Smooth muscle cell (in vitro differentiated cells): ENCODE results near the gene HOMER2. TPM values are rescaled to one million over a fixed set of nuclear protein-coding genes. Genes with fewer than 3 reads are reported as not detected.

Source experiments
- DNase-seq: peaks from one replicate; lab custom pipeline; 2025; ENCODE audit not compliant: unreplicated experiment; lab: John Stamatoyannopoulos, UW
- H2AFZ ChIP-seq: fragments of 200-600 bp; sonication (generic); 2 replicates; pipeline ENCODE4 v1.6.0; 2016; ENCODE audit warnings: antibody characterized with exemption, low read depth, mild to moderate bottlenecking
- H3F3A ChIP-seq: fragments of 200-600 bp; sonication (generic); 2 replicates; pipeline ENCODE4 v1.6.0; 2017; ENCODE audit warnings: antibody characterized with exemption, low read depth
- H3K27ac ChIP-seq: fragments of 200-600 bp; sonication (generic); 2 replicates; pipeline ENCODE4 v1.5.1; 2016; ENCODE audit warnings: low read depth, mild to moderate bottlenecking
- H3K27me3 ChIP-seq: fragments of 200-600 bp; sonication (generic); 2 replicates; pipeline ENCODE4 v1.6.1; 2016; ENCODE audit warnings: low read depth, mild to moderate bottlenecking
- H3K36me3 ChIP-seq: fragments of 200-600 bp; sonication (generic); 2 replicates; pipeline ENCODE4 v1.5.1; 2016; ENCODE audit warnings: low read depth
- H3K4me1 ChIP-seq: fragments of 200-600 bp; sonication (generic); 2 replicates; pipeline ENCODE4 v1.5.1; 2016; ENCODE audit warnings: low read depth
- H3K4me2 ChIP-seq: fragments of 200-600 bp; sonication (generic); 2 replicates; pipeline ENCODE4 v1.6.0; 2016; ENCODE audit warnings: mild to moderate bottlenecking
- H3K4me3 ChIP-seq: fragments of 200-600 bp; sonication (generic); 2 replicates; pipeline ENCODE4 v1.5.1; 2016; ENCODE audit warnings: mild to moderate bottlenecking
- H3K79me2 ChIP-seq: fragments of 200-600 bp; sonication (generic); 2 replicates; pipeline ENCODE4 v1.6.0; 2016; ENCODE audit warnings: low read depth, mild to moderate bottlenecking
- H3K9ac ChIP-seq: fragments of 200-600 bp; sonication (generic); 2 replicates; pipeline ENCODE4 v1.6.0; 2016; ENCODE audit warnings: low read depth
- H3K9me3 ChIP-seq: fragments of 200-600 bp; sonication (generic); replicated peaks from 2 replicates; pipeline ENCODE4 v1.5.1; 2016; ENCODE audit warnings: low read depth
- H4K20me1 ChIP-seq: fragments of 200-600 bp; sonication (generic); 2 replicates; pipeline ENCODE4 v1.6.0; 2016; ENCODE audit warnings: low read depth
- CTCF ChIP-seq: fragments of 200-600 bp; sonication (generic); IDR thresholded peaks from 2 replicates; pipeline ENCODE4 v1.5.1; 2017; ENCODE audit warnings: borderline replicate concordance, mild to moderate bottlenecking, antibody characterized with exemption; ENCODE audit not compliant: insufficient read depth, poor library complexity, severe bottlenecking
- WGBS: methylation state at CpG from one replicate; pipeline ENCODE4 v1.1.7; 2016; ENCODE audit warnings: low lambda C conversion rate; 5-methylcytosine and 5-hydroxymethylcytosine counted together
- polyA plus RNA-seq: library from polyadenylated mRNA; unstranded; fragments of >200 nt; fragmentation: Nextera tagmentation; extraction: Ambion mirVana; gene quantifications from 2 replicates; pipeline ENCODE4 v1.2.1, GENCODE V29; 2016
- total RNA-seq: library from RNA; depleted of rRNA; stranded (reverse); fragments of >200 nt; gene quantifications from 2 replicates; pipeline ENCODE4 v1.2.3, GENCODE V29; 2014

Gene HOMER2
- total and polyA plus RNA-seq, 2 experiments from 2014 or later = 3.1 to 18.8 TPM

- no peak overlapping the region for H3K9ac ChIP-seq
- peaks cover 19% of the 10 kb centered on the region for H4K20me1 ChIP-seq
- no peak overlapping the region for H3K4me2 ChIP-seq
- no peaks in the 10 kb centered on the region for H3K9me3 ChIP-seq
- H3K27me3 ChIP-seq = no peaks in the 10 kb centered on the region
- no peaks in the 10 kb centered on the region for H3F3A ChIP-seq
- no peak for DNase-seq
- H3K36me3 ChIP-seq = peaks cover 35% of the 10 kb centered on the region
- no peak overlapping the region for H3K4me3 ChIP-seq
- peaks cover 6% of the 10 kb centered on the region for H3K79me2 ChIP-seq
- no peak for TF ChIP-seq CTCF
- no peak overlapping the region for H3K27ac ChIP-seq
- no peaks in the 10 kb centered on the region for H3K4me1 ChIP-seq
- H2AFZ ChIP-seq = no peak overlapping the region
Measured at GRCh38 chr15:82820128-82820527, 132.4 kb downstream of the HOMER2 start.

GRCh38 chr15:82812994-82813393 lies 139.5 kb downstream of the HOMER2 start:
- H3K9me3 ChIP-seq = no peaks in the 10 kb centered on the region
- H3K79me2 ChIP-seq = peaks cover 44% of the 10 kb centered on the region
- WGBS = 95% methylated on average over 4 of the region's 4 CpGs
- H4K20me1 ChIP-seq = peaks cover 48% of the 10 kb centered on the region
- no peaks in the 10 kb centered on the region for H3K27me3 ChIP-seq
- H3K27ac ChIP-seq = no peak overlapping the region
- H3K4me2 ChIP-seq = no peak overlapping the region
- TF ChIP-seq CTCF = no peak
- H2AFZ ChIP-seq = no peak overlapping the region
- peaks cover 6% of the 10 kb centered on the region for H3F3A ChIP-seq
- peaks cover 14% of the 10 kb centered on the region for H3K4me1 ChIP-seq
- H3K36me3 ChIP-seq = peaks cover 20% of the 10 kb centered on the region
- no peak overlapping the region for H3K4me3 ChIP-seq
- DNase-seq = no peak
- H3K9ac ChIP-seq = no peak overlapping the region

- H3K4me1 ChIP-seq = peaks cover 14% of the 10 kb centered on the region
- H3K36me3 ChIP-seq = peaks cover 10% of the 10 kb centered on the region
- peak overlapping the region; percentile 94 for H3K4me3 ChIP-seq
- H4K20me1 ChIP-seq = peaks cover 41% of the 10 kb centered on the region
- H3K4me2 ChIP-seq = peak overlapping the region; percentile 93
- H2AFZ ChIP-seq = peak overlapping the region; percentile 56
- no peaks in the 10 kb centered on the region for H3K27me3 ChIP-seq
- H3K9ac ChIP-seq = peak overlapping the region; percentile 97
- 19% methylated on average over 6 of the region's 6 CpGs for WGBS
- H3F3A ChIP-seq = peaks cover 6% of the 10 kb centered on the region
- no peak for TF ChIP-seq CTCF
- H3K79me2 ChIP-seq = peaks cover 40% of the 10 kb centered on the region
- DNase-seq = no peak
- peak overlapping the region; percentile 99 for H3K27ac ChIP-seq
- no peaks in the 10 kb centered on the region for H3K9me3 ChIP-seq
Measured at GRCh38 chr15:82810890-82811426, 141.6 kb downstream of the HOMER2 start.
